ENCODE measurements around the gene GAS6. TPM values are rescaled to one million over a fixed set of nuclear protein-coding genes. Genes with fewer than 3 reads are reported as not detected.

Gene GAS6
- total RNA-seq, 2 experiments from 2014 or later, result 0.16 to 0.27 TPM

DNA sequence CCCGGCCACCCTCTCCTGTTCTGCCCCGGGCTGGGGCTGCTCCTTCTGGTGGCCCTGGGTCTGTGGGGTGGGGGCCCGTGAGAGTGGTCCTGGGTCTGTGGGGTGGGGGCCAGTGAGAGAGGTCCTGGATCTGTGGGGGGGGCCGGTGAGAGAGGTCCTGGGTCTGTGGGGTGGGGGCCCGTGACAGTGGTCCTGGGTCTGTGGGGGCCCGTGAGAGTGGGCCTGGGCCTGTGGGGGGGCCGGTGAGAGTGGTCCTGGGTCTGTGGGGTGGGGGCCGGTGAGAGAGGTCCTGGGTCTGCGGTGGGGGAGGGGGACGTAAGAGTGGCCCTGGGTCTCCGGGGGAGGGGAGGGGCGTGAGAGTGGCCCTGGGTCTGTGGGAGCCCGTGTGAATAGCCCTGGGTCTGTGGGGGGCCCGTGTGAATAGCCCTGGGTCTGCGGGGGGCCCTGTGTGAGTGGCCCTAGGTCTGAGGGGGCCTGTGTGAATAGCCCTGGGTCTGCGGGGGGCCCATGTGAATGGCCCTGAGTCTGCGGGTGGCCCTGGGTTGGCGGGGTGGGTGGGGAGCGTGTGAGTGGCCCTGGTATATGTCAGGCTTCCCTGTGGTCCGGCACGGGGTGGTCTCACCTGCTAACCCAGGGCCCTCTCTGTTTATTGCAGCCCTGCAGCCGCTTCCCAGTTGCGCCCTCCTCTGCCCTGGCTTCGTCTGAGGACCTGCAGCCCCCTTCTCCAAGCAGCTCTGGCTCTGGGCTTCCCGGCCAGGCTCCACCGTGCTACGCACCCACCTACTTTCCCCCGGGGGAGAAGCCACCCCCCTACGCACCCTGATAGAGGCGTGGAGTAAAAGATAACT is 52.6 kb downstream of the GAS6 start:
- no peak for DNase-seq
- Mint-ChIP-seq H3K9me3 (peaks cover 7% of the 10 kb centered on the region), H3K36me3 (peaks cover 9% of the 10 kb centered on the region), H3K27ac (no peak overlapping the region), H3K4me3 (no peak overlapping the region), H3K27me3 (no peaks in the 10 kb centered on the region), H3K4me1 (peaks cover 8% of the 10 kb centered on the region)

DNA sequence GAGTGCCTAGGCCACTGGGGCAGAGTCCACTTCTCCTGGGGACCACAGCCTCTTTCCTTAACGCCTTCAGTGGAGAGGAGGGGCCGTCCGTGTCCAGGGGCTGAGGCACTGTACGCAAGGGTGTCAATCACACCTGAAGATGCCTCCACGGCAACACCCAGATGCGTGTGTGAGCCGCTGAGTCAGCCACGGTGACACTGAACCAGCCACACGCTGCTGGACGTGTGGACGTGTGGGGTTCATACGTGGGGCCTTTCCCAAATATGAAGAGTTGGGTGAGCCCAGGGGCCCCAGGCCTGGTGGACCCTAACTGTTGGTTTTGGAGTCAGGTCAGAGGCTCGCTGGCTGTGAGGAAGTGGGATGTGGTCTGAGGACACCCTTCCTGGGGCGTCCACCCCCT is 53.2 kb downstream of the GAS6 start:
- DNase-seq, result no peak
- H3K9me3 Mint-ChIP-seq, result peaks cover 7% of the 10 kb centered on the region
- H3K27ac Mint-ChIP-seq, result no peak overlapping the region
- H3K4me1 Mint-ChIP-seq, result peaks cover 3% of the 10 kb centered on the region
- H3K36me3 Mint-ChIP-seq, result peaks cover 2% of the 10 kb centered on the region
- H3K4me3 Mint-ChIP-seq, result no peak overlapping the region
- H3K27me3 Mint-ChIP-seq, result no peaks in the 10 kb centered on the region

DNA sequence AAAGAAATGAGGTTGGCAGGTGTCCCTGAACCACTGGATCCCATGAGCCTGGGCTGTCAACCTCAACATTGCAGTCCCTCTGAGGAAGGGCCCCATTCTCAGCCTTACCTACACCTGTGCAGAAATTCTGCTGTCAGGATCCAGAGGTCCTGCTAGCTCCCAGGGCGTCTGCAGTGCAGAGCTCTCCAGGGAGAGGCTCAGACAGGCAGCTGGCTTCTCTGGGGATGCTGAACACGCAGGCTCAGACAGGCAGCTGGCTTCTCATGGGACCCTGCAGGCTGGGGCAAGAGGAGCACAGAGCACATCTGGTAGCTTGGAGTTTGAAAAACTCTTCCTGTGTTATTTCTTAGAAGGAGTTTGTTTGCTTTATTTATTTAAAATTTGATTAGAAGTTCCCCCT is 53.9 kb downstream of the GAS6 start:
- Mint-ChIP-seq H3K9me3 (peaks cover 7% of the 10 kb centered on the region), H3K4me1 (peaks cover 2% of the 10 kb centered on the region), H3K27ac (no peak overlapping the region), H3K4me3 (no peak overlapping the region), H3K36me3 (no peaks in the 10 kb centered on the region), H3K27me3 (no peaks in the 10 kb centered on the region)
- no peak for DNase-seq

DNA sequence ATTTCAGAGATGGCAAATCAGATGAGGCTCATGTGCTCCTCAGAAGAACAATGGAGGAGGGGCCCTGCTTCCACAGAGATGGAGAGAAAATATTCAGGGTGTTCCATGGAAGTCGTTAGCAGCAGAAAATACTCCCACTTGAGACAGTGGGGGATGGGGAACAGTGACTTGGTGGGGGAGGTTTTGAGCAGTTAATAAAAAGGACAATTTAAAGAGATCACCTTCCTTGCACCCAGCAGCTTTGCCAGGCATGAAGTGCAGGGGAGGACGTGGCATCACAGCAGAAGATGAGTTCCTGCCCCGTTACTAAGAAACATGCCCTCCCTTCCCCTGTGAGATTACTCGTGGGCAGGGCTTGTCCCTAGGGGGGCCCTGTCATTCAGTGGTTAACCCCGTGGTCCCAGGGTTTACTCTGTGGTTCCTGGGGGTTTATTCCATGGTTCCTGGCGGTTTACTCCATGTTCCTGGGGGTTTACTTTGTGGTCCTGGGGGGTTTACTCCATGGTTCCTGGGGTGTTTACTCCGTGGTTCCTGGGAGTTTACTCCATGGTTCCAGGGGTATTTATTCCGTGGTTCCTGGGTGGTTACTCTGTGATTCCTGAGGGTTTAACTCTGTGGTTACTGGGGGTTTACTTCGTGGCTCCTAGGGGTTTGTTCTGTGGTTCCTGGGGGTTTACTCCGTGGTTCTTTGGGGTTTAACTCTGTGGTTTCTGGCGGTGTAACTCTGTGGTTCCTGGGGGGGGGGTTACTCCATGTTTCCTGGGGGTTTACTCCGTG is 55.6 kb downstream of the GAS6 start:
- DNase-seq, result no peak
- Mint-ChIP-seq H3K27ac (peak overlapping the region; percentile 34), H3K4me3 (no peak overlapping the region), H3K27me3 (no peaks in the 10 kb centered on the region), H3K36me3 (no peaks in the 10 kb centered on the region), H3K4me1 (peaks cover 2% of the 10 kb centered on the region), H3K9me3 (peaks cover 7% of the 10 kb centered on the region)

DNA sequence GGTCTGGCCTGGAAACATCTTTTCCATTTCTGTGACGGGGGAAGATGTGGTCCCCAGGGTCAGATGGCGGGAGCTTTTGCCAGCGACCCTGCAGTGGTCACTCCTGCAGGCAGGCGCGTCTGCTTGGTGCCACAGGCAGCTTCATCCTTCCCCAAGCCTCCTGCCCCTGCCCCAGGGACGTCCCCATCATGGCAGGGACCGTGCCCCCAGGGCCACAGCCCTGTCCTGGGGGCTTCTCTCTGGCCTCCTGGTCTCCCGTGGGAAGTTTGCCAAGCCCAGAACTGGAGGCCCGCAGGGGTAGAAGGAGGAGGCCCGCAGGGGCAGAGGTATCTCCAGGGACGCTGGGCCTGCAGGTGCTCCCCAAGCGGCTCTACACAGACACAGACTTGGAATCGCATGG is 57.4 kb downstream of the GAS6 start:
- peaks cover 2% of the 10 kb centered on the region for H3K4me1 Mint-ChIP-seq
- no peak for DNase-seq
- H3K4me3 Mint-ChIP-seq, result no peak overlapping the region

DNA sequence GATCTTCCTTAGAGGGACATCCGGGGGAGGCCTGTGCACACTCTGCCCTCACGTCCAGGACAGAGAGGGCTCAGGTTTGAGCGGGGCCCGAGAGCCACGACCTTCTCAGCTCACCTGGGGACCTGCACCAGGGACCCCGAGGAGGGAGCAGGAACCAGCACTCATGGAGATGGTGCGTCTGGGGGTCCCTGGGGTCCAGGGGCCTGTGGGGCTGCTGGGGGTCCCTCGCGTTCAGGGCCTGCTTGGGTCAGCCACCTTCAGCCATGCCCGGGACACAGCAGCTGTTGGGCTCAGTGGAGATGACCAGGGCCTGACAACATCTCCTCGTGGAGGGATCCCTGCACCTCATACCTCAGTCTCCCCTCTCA is 57.8 kb downstream of the GAS6 start:
- H3K9me3 Mint-ChIP-seq, result peaks cover 7% of the 10 kb centered on the region
- no peak for DNase-seq
- H3K36me3 Mint-ChIP-seq, result no peaks in the 10 kb centered on the region
- H3K27ac Mint-ChIP-seq, result no peak overlapping the region
- no peak overlapping the region for H3K4me3 Mint-ChIP-seq
- no peaks in the 10 kb centered on the region for H3K27me3 Mint-ChIP-seq
- peaks cover 2% of the 10 kb centered on the region for H3K4me1 Mint-ChIP-seq

More for the DNA sequence above, 57.4 kb downstream of the GAS6 start:
- Mint-ChIP-seq H3K36me3 (no peaks in the 10 kb centered on the region), H3K27me3 (no peaks in the 10 kb centered on the region), H3K27ac (no peak overlapping the region), H3K9me3 (peaks cover 7% of the 10 kb centered on the region)

DNA sequence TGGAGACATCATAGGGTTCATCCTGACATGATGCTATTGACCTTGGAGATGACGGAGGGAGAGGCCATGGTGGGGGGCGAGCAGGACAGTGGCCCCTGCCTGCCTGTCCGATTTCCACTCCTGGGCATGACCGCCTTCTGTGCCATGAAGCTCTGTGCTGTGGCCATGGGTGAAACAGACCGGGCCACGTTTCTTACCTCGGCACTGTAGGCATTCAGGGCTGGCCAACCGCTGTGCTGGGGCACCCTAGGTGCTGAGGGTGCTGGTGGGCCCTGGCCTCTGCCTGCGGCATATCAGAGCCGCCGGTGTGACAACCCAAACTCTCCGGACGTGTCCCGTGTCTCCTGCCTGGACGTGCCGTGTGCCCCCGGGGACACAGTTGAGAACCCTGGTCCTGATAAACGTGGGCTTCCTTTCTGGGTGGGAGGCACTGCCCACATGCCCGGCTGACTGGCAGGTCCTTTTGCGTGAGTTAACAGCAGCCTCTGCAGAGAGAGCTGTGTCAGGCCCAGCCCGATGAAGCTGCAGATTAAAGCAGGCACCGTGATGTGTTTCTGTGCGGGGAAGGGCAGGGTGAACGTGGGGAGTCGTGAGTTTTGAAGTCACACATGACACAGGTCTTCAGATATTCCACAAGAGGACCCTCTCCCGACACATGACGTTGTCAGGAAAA is 58.3 kb downstream of the GAS6 start:
- Mint-ChIP-seq H3K27me3 (no peaks in the 10 kb centered on the region), H3K4me1 (peaks cover 2% of the 10 kb centered on the region), H3K9me3 (peaks cover 7% of the 10 kb centered on the region), H3K36me3 (no peaks in the 10 kb centered on the region), H3K27ac (no peak overlapping the region), H3K4me3 (no peak overlapping the region)
- DNase-seq, result no peak

DNA sequence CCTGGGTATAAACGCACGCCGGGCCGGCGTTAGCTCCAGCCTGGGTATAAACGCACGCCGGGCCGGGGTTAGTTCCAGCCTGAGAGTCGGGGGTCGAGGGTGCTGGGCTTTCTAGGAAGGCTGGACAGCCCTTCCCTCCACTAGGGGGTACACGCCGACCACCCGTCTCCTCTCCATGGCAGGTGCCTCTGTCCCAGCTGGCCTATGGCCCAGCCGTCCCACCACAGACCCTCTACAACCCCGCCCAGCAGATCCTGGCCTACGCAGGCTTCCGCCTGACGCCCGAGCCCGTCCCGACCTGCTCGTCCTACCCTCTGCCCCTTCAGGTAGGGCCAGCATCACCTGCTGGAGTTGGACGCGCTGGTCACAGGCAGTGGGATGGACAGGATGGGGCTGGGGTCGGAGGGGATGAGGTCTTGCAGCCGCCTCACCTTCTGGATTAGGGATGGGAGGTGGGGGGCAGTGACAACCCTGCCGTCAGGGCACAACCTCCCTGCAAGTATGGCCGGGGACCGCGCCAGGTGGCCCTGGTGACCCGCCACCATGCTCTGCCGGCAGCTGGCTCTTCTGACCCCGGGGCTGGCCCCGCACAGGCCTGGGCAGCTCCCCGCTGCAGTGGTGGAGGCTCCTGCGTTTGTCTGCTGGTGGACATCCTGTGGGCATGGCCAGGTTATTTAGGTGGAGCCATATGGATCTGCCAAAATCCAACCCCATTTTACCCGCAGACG is 59.0 kb downstream of the GAS6 start:
- H3K36me3 Mint-ChIP-seq, result no peaks in the 10 kb centered on the region
- H3K27ac Mint-ChIP-seq, result no peak overlapping the region
- H3K4me1 Mint-ChIP-seq, result peaks cover 2% of the 10 kb centered on the region
- no peaks in the 10 kb centered on the region for H3K27me3 Mint-ChIP-seq
- DNase-seq, result no peak
- peaks cover 5% of the 10 kb centered on the region for H3K9me3 Mint-ChIP-seq
- no peak overlapping the region for H3K4me3 Mint-ChIP-seq

DNA sequence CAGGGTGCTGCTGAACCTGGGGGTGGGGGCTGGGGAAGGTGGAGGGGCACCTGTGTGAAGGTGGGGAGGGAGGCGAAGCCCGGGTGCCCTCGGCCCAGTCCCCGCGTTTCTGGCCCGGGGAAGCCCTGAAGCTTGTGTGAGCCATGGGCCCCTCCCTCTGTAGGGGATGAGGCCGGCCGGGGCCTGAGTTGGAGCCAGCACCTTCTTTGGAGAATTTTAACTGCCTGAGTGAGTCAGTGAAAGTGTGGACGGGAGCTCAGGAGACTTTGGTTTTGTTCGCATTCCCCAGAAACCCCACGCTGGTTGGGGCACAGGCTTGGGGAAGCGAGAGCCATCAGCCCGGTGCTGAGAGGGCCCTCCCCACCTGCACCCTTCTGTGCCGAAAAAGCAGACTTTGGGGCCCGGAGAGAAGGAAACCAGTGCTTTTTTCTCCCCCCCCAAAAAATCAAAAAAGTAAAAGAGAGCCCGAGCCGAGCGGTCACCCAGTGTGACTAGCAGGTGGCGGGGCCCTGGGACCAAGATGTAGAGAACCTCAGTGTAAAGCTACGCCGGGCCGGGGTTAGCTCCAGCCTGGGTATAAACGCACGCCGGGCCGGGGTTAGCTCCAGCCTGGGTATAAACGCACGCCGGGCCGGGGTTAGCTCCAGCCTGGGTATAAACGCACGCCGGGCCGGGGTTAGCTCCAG is 59.7 kb downstream of the GAS6 start:
- no peak overlapping the region for H3K27ac Mint-ChIP-seq
- H3K4me3 Mint-ChIP-seq, result no peak overlapping the region
- no peak for DNase-seq
- H3K36me3 Mint-ChIP-seq, result no peaks in the 10 kb centered on the region
- H3K27me3 Mint-ChIP-seq, result no peaks in the 10 kb centered on the region
- peaks cover 2% of the 10 kb centered on the region for H3K4me1 Mint-ChIP-seq
- H3K9me3 Mint-ChIP-seq, result peaks cover 4% of the 10 kb centered on the region

DNA sequence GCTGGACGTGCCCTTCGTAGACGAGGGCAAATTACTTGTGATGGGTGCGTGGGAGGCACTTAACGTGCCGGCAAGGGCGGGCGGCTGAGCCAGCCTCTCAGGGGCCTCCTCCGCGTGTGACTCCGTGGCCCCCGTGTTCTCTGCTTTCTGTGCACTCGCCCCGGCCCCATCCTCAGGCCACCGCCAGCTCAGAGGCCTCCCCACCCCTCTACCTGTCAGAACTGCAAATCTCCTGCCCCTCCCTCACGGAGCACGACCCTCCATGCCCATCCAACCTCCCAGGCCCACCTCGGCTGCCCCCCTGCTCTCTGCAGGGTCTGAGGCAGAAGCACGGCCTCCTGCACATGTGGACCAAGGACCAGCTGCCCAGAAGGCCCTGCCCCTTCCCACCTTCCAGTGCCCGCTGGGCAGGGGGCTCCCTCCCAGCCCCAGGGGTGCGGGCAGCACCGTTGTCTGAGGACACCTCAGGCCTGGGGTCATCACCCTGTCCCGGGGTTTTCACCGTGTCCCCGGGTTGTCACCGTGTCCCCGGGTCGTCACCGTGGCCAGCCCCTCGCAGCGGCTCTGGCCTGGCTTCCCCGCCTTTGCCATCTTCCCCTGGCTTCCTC is 60.4 kb downstream of the GAS6 start:
- peaks cover 4% of the 10 kb centered on the region for H3K9me3 Mint-ChIP-seq
- no peaks in the 10 kb centered on the region for H3K27me3 Mint-ChIP-seq
- H3K4me1 Mint-ChIP-seq, result no peaks in the 10 kb centered on the region
- H3K27ac Mint-ChIP-seq, result no peak overlapping the region
- H3K36me3 Mint-ChIP-seq, result no peaks in the 10 kb centered on the region
- H3K4me3 Mint-ChIP-seq, result no peak overlapping the region
- DNase-seq, result no peak

DNA sequence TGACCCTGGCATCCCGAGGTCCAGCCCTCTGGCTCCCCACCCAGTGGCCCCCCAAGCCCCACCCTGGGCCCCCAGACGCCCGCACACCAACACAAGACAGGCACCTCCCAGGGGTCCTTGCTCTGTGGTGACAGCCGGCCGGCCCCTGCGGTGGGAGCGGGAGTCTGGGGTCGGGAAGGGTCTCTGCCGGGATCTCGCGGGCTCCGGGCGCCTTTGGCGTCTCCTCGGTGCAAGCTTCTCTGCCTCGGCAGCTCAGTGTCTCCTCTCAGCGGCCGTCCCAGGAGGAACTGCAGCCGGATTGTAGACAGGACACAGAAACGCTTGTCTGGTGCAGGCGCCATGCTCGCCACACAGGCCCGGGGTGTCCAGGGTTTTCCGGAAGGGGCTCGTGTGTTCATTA is 61.1 kb downstream of the GAS6 start:
- Mint-ChIP-seq H3K4me1 (no peaks in the 10 kb centered on the region), H3K27ac (no peak overlapping the region), H3K4me3 (no peak overlapping the region), H3K36me3 (no peaks in the 10 kb centered on the region), H3K27me3 (no peaks in the 10 kb centered on the region), H3K9me3 (no peaks in the 10 kb centered on the region)
- DNase-seq, result no peak

DNA sequence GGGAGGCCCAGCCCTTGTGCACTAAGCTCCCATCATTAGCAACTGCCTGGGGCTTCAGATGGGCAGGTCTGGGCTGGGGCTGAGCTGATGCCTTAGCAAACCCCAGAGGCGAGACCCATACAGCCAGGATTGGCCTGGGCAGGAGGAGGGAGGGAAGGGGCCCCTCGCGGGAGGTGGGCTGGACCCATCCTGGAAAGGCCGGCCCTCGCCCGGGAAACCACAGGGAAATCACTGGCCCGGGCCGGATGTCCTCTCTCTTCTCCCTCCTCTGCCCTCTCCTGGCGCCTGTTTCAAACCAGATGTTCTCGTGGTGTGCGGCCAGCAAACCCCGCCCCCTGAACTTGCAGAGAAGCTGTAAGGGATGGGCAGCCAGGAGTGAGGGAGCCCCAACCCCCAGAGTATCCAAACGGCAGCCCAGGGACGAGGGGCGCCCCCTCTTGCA is 61.8 kb downstream of the GAS6 start:
- DNase-seq, result no peak
- Mint-ChIP-seq H3K27me3 (no peaks in the 10 kb centered on the region), H3K4me1 (no peaks in the 10 kb centered on the region), H3K9me3 (no peaks in the 10 kb centered on the region), H3K36me3 (no peaks in the 10 kb centered on the region), H3K4me3 (no peak overlapping the region), H3K27ac (no peak overlapping the region)

DNA sequence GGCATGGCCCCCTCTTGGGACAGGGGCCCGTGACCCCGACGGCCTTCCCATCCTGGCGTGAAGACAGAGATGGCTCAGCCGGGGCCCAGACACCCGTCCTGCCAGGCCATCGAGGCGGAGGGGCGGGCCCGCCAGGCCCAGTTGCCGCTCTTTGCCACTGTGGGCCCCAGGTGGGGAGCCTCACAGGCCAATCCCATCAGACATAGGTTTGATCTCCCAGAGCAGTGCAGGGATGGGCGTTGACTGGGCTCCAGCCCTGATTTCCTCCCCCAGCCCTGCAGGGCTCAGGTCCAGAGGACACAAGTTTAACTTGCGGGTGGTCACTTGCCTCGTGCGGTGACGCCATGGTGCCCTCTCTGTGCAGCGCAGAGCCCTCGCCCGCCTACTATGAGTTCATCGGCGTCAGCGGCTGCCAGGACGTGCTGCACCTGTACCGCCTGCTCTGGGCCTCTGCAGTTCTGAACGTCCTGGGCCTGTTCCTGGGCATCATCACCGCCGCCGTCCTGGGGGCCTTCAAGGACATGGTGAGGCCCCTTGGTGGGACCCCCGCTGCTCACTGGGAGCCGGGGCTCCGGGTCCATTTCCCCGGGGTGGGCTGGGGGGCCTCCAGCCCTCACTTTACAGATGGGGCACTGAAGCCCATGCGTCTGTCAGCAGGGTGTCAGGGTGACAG is 62.5 kb downstream of the GAS6 start:
- Mint-ChIP-seq H3K9me3 (no peaks in the 10 kb centered on the region), H3K27ac (no peak overlapping the region), H3K4me3 (no peak overlapping the region), H3K27me3 (no peaks in the 10 kb centered on the region), H3K36me3 (no peaks in the 10 kb centered on the region), H3K4me1 (no peaks in the 10 kb centered on the region)
- no peak for DNase-seq

DNA sequence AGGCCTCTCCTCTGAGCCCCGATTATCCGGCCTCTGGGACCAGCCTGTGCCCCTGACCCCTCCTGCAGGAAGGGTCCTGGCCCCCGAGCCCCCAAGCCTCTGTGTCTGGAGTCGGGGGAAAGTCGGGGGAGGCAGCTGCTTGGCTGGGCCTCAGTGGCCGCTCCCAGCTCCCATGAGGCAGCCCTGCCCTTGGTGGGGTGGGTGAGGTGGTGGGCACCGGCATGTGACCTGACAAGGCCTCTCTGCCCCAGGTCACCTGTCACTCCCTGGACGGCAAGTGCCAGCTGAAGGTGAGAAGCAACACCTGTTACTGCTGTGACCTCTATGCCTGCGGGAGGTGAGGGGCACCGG is 63.3 kb downstream of the GAS6 start:
- H3K27ac Mint-ChIP-seq, result no peak overlapping the region
- H3K4me3 Mint-ChIP-seq, result no peak overlapping the region
- no peaks in the 10 kb centered on the region for H3K27me3 Mint-ChIP-seq
- H3K36me3 Mint-ChIP-seq, result no peaks in the 10 kb centered on the region
- DNase-seq, result no peak
- H3K4me1 Mint-ChIP-seq, result no peaks in the 10 kb centered on the region
- no peaks in the 10 kb centered on the region for H3K9me3 Mint-ChIP-seq

All from activated naive CD8-positive, alpha-beta T cell treated with anti-CD3 and anti-CD28 coated beads for 36 hours (primary cell).